Chondrocyte (in vitro differentiated cells): ENCODE measurements around the gene EIF4G3. TPM values are rescaled to one million over a fixed set of nuclear protein-coding genes. Genes with fewer than 3 reads are reported as not detected.

Experiments
- DNase-seq: peaks from one replicate; pipeline ENCODE4 v3.0.0; 2021; ENCODE audit warnings: mixed read lengths, low spot score
- H3K27ac Mint-ChIP-seq: one replicate; pipeline ENCODE4 v1.8.0; 2021; ENCODE audit warnings: mild to moderate bottlenecking, moderate library complexity, mixed read lengths; ENCODE audit not compliant: unreplicated experiment
- H3K27me3 Mint-ChIP-seq: 2 replicates; pipeline ENCODE4 v1.8.0; 2021; ENCODE audit warnings: low read depth, mixed read lengths
- H3K36me3 Mint-ChIP-seq: 2 replicates; pipeline ENCODE4 v1.8.0; 2021; ENCODE audit warnings: low read depth, mixed read lengths
- H3K4me1 Mint-ChIP-seq: 2 replicates; pipeline ENCODE4 v1.8.0; 2021; ENCODE audit warnings: low read depth, mild to moderate bottlenecking, mixed read lengths
- H3K4me3 Mint-ChIP-seq: one replicate; pipeline ENCODE4 v1.8.0; 2021; ENCODE audit warnings: mild to moderate bottlenecking, moderate library complexity, mixed read lengths; ENCODE audit not compliant: unreplicated experiment
- H3K9me3 Mint-ChIP-seq: 2 replicates; pipeline ENCODE4 v1.8.0; 2021; ENCODE audit warnings: low read depth, mixed read lengths
- CTCF ChIP-seq: fragments of 200-600 bp; sonication (generic); IDR thresholded peaks from 2 replicates; pipeline ENCODE4 v1.5.0; 2021; ENCODE audit warnings: antibody characterized with exemption, mild to moderate bottlenecking, moderate library complexity
- total RNA-seq: library from RNA; stranded (reverse); gene quantifications from 3 replicates; pipeline ENCODE4 v1.2.1, GENCODE V29; 2021

The EIF4G3 gene
- total RNA-seq, 1 donor from 2014 or later, result 56.6 TPM

- Mint-ChIP-seq H3K27me3 (no peaks in the 10 kb centered on the region), H3K27ac (no peak overlapping the region), H3K9me3 (no peaks in the 10 kb centered on the region), H3K4me1 (peaks cover 17% of the 10 kb centered on the region), H3K36me3 (peaks cover 4% of the 10 kb centered on the region), H3K4me3 (no peak overlapping the region)
- TF ChIP-seq CTCF, result no peak
- no peak for DNase-seq
These were observed 53.3 kb downstream of the EIF4G3 start for GRCh38 chr1:21123287-21123948.

GRCh38 chr1:21121764-21122471 lies 54.8 kb downstream of the EIF4G3 start:
- DNase-seq, result no peak
- H3K4me3 Mint-ChIP-seq, result no peak overlapping the region
- peaks cover 4% of the 10 kb centered on the region for H3K36me3 Mint-ChIP-seq
- H3K27me3 Mint-ChIP-seq, result no peaks in the 10 kb centered on the region
- H3K27ac Mint-ChIP-seq, result no peak overlapping the region
- TF ChIP-seq CTCF, result no peak
- H3K4me1 Mint-ChIP-seq, result peaks cover 17% of the 10 kb centered on the region
- H3K9me3 Mint-ChIP-seq, result no peaks in the 10 kb centered on the region

- no peak overlapping the region for H3K4me3 Mint-ChIP-seq
- TF ChIP-seq CTCF, result no peak
- no peak overlapping the region for H3K27ac Mint-ChIP-seq
- no peaks in the 10 kb centered on the region for H3K27me3 Mint-ChIP-seq
- peaks cover 8% of the 10 kb centered on the region for H3K4me1 Mint-ChIP-seq
- H3K36me3 Mint-ChIP-seq, result peaks cover 2% of the 10 kb centered on the region
- H3K9me3 Mint-ChIP-seq, result no peaks in the 10 kb centered on the region
- DNase-seq, result no peak
These were observed 58.5 kb downstream of the EIF4G3 start for GRCh38 chr1:21118167-21118566.

GRCh38 chr1:21117597-21118001 lies 59.1 kb downstream of the EIF4G3 start:
- H3K4me1 Mint-ChIP-seq, result peaks cover 8% of the 10 kb centered on the region
- no peak for TF ChIP-seq CTCF
- no peak overlapping the region for H3K4me3 Mint-ChIP-seq

GRCh38 chr1:21117159-21117558 lies 59.5 kb downstream of the EIF4G3 start:
- H3K27ac Mint-ChIP-seq, result no peak overlapping the region
- DNase-seq, result no peak

More at GRCh38 chr1:21117597-21118001, 59.1 kb downstream of the EIF4G3 start:
- Mint-ChIP-seq H3K27ac (no peak overlapping the region), H3K27me3 (no peaks in the 10 kb centered on the region), H3K9me3 (no peaks in the 10 kb centered on the region), H3K36me3 (no peaks in the 10 kb centered on the region)
- no peak for DNase-seq

More at GRCh38 chr1:21117159-21117558, 59.5 kb downstream of the EIF4G3 start:
- Mint-ChIP-seq H3K27me3 (no peaks in the 10 kb centered on the region), H3K36me3 (no peaks in the 10 kb centered on the region), H3K4me3 (no peak overlapping the region), H3K9me3 (no peaks in the 10 kb centered on the region), H3K4me1 (peaks cover 12% of the 10 kb centered on the region)
- TF ChIP-seq CTCF, result no peak
